Type B pancreatic cell (in vitro differentiated cells): ENCODE measurements around the gene R3HDM2. TPM values are rescaled to one million over a fixed set of nuclear protein-coding genes. Genes with fewer than 3 reads are reported as not detected.
A peak's percentile ranks its signal among the peaks of the same experiment; 100 is the strongest.
"Not testable (repeated sequence)": the region's sequence is repeated elsewhere in the genome, so short reads cannot be mapped to it uniquely, and the experiment has no call there.

ENCODE experiments used
- DNase-seq: peaks from one replicate; pipeline ENCODE4 v3.0.0; 2021; ENCODE audit warnings: mixed read lengths; ENCODE audit not compliant: unreplicated experiment; ENCODE audit errors: extremely low spot score
- H3K27ac Mint-ChIP-seq: 2 replicates; pipeline ENCODE4 v1.8.0; 2021; ENCODE audit warnings: mild to moderate bottlenecking, mixed read lengths
- H3K27me3 Mint-ChIP-seq: 2 replicates; pipeline ENCODE4 v1.8.0; 2021; ENCODE audit warnings: mixed read lengths
- H3K36me3 Mint-ChIP-seq: 2 replicates; pipeline ENCODE4 v1.8.0; 2021; ENCODE audit warnings: mixed read lengths
- H3K4me1 Mint-ChIP-seq: one replicate; pipeline ENCODE4 v1.8.0; 2021; ENCODE audit warnings: mixed read lengths; ENCODE audit not compliant: unreplicated experiment
- H3K4me3 Mint-ChIP-seq: 2 replicates; pipeline ENCODE4 v1.8.0; 2021; ENCODE audit warnings: mild to moderate bottlenecking, mixed read lengths
- H3K9me3 Mint-ChIP-seq: 2 replicates; pipeline ENCODE4 v1.8.0; 2021; ENCODE audit warnings: mixed read lengths
- CTCF ChIP-seq: fragments of 200-600 bp; sonication (generic); conservative IDR thresholded peaks from 2 replicates; pipeline ENCODE4 v1.5.0; 2021; ENCODE audit warnings: antibody characterized with exemption, mild to moderate bottlenecking
- total RNA-seq: library from RNA; stranded (reverse); gene quantifications from 2 replicates; pipeline ENCODE4 v1.2.1, GENCODE V29; 2021; ENCODE audit warnings: low replicate concordance

R3HDM2 gene
- total RNA-seq, 1 donor from 2014 or later: 59.0 TPM

DNA sequence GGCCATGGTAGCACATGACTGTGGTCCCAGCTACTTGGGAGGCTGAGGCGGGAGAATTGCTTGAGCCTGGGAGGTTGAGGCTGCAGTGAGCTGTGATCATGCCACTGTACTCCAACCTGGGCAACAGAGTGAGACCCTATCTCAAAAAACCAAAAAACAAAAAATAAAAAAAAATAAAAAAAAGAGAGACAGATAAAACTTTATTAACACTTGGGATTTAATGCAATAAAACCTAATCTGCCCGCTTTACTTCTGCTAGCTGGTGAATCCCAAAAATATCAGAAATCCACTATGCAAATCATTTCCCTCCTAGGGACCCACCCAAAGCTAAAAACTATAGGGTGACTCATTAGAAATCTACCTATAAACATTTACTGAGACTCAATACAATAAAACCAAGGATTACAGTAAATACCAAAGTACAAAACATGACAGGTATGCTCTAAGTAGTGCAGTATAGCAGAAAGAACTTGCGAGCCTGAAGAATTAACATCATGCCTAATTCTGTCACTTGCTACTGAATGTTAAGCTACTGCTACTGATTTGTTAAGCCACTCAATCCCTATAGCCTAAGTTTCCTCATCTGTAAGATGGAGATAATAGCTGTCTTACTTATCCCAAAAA, 129.8 kb downstream of the R3HDM2 start:
- peaks cover 39% of the 10 kb centered on the region for H3K36me3 Mint-ChIP-seq
- H3K27ac Mint-ChIP-seq: no peak overlapping the region
- H3K27me3 Mint-ChIP-seq: no peaks in the 10 kb centered on the region
- TF ChIP-seq CTCF: no peak
- DNase-seq: no peak
- no peak overlapping the region for H3K4me3 Mint-ChIP-seq
- peaks cover 6% of the 10 kb centered on the region for H3K9me3 Mint-ChIP-seq
- H3K4me1 Mint-ChIP-seq: no peaks in the 10 kb centered on the region

DNA sequence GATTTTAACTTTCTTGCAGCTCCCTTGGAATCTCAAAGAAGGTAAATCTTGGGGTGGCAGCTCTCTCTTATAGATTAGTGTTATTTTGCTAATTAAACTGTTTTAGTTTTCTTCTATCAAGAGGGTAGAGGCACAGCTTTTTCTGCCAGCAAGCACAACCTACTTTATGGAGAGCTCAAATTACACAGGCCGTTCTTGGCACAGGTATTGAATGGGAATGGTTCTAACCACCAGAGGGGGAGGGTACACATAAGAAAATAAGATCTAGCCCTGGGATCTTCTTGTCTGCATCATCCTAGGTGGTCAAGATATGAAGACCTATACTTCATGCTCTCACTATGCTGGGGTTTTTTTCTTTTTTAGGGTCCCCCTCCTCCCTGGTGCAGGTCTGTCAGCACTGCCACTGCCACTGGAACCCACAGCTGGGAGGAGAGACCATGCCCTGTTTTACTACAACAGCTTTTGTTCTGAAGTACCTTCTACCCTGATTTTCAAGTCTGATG, 131.3 kb downstream of the R3HDM2 start:
- no peak for DNase-seq
- Mint-ChIP-seq H3K4me1 (no peaks in the 10 kb centered on the region), H3K4me3 (no peak overlapping the region), H3K36me3 (peaks cover 36% of the 10 kb centered on the region), H3K27ac (no peak overlapping the region), H3K27me3 (no peaks in the 10 kb centered on the region), H3K9me3 (no peaks in the 10 kb centered on the region)
- TF ChIP-seq CTCF: no peak

GRCh38 chr12:57296291-57296690, 134.6 kb downstream of the R3HDM2 start:
- no peaks in the 10 kb centered on the region for H3K9me3 Mint-ChIP-seq
- peaks cover 35% of the 10 kb centered on the region for H3K36me3 Mint-ChIP-seq
- no peak for DNase-seq
- H3K4me3 Mint-ChIP-seq: no peak overlapping the region
- no peaks in the 10 kb centered on the region for H3K27me3 Mint-ChIP-seq
- H3K4me1 Mint-ChIP-seq: no peaks in the 10 kb centered on the region
- H3K27ac Mint-ChIP-seq: no peak overlapping the region
- no peak for TF ChIP-seq CTCF

- not testable (repeated sequence) for H3K4me3 Mint-ChIP-seq
Measured at GRCh38 chr12:57282073-57282472, 148.8 kb downstream of the R3HDM2 start.

DNA sequence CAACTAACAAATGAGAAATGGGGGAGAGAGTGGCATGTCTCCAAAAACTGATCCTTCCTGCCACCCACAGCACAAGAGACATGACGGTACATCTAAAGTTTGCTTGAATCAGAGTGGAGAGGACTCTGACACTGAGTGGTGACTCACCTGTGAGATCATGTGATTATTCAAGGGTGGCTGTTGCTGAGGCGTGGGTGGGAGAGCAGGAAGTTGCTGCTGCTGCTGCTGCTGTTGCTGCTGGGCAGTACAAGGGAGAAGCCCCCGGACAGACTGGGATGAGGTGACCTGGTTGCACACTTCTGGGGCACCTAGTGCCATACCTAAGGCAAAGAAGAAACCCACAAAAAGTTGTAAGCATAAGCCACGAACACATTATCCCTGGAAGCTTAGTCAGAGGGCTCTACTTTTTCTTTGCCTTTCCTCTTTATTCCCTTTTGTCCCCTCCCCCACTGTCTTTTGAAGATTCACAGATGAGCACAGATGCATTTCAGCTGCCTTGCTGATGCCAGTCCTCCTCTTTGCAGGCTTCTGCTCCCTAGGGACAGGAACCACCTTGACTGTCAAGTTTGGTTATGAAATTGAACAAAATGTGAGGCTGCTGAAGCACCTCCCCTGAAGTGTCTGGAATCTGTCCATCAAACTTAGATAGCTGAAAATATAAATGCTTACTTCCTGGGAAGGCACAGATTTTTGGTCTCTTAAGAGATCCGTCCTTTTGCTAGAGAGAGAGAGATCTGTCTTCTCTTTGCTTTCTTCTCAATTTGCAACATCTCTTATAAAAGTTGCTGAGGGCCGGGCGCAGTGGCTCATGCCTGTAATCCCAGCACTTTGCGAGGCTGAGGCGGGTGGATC, 150.4 kb downstream of the R3HDM2 start:
- no peak for DNase-seq
- no peaks in the 10 kb centered on the region for H3K27me3 Mint-ChIP-seq
- H3K9me3 Mint-ChIP-seq: no peaks in the 10 kb centered on the region
- peak overlapping the region; percentile 92 for H3K27ac Mint-ChIP-seq
- peaks cover 40% of the 10 kb centered on the region for H3K36me3 Mint-ChIP-seq
- peak overlapping the region; percentile 53 for H3K4me3 Mint-ChIP-seq
- no peak for TF ChIP-seq CTCF
- H3K4me1 Mint-ChIP-seq: peaks cover 11% of the 10 kb centered on the region

More at GRCh38 chr12:57282073-57282472, 148.8 kb downstream of the R3HDM2 start:
- H3K27ac Mint-ChIP-seq, H3K27me3 Mint-ChIP-seq, DNase-seq, H3K9me3 Mint-ChIP-seq: not testable (repeated sequence)
- H3K4me1 Mint-ChIP-seq: peaks cover 11% of the 10 kb centered on the region
- peaks cover 47% of the 10 kb centered on the region for H3K36me3 Mint-ChIP-seq
